Progenitor cell of endocrine pancreas (in vitro differentiated cells): Measurements from ENCODE around the gene PURB. TPM values are rescaled to one million over a fixed set of nuclear protein-coding genes. Genes with fewer than 3 reads are reported as not detected.
"Not testable (repeated sequence)": the region's sequence is repeated elsewhere in the genome, so short reads cannot be mapped to it uniquely, and the experiment has no call there.

Experiments
- DNase-seq: peaks from one replicate; pipeline ENCODE4 v3.0.0; 2021; ENCODE audit warnings: low spot score; ENCODE audit not compliant: unreplicated experiment
- H3K27ac Mint-ChIP-seq: 2 replicates; pipeline ENCODE4 v1.8.0; 2021; ENCODE audit warnings: mild to moderate bottlenecking, moderate library complexity, mixed read lengths
- H3K27me3 Mint-ChIP-seq: 2 replicates; pipeline ENCODE4 v1.8.0; 2021; ENCODE audit warnings: mixed read lengths
- H3K36me3 Mint-ChIP-seq: 2 replicates; pipeline ENCODE4 v1.8.0; 2022; ENCODE audit warnings: mixed read lengths; ENCODE audit not compliant: insufficient read depth
- H3K4me1 Mint-ChIP-seq: 2 replicates; pipeline ENCODE4 v1.8.0; 2021; ENCODE audit warnings: low read depth, mixed read lengths
- H3K4me3 Mint-ChIP-seq: 2 replicates; pipeline ENCODE4 v1.8.0; 2021; ENCODE audit warnings: low read depth, mild to moderate bottlenecking, moderate library complexity, mixed read lengths
- H3K9me3 Mint-ChIP-seq: 2 replicates; pipeline ENCODE4 v1.8.0; 2021; ENCODE audit warnings: low read depth, mixed read lengths
- total RNA-seq: library from RNA; stranded (reverse); gene quantifications from 2 replicates; pipeline ENCODE4 v1.2.1, GENCODE V29; 2021
- TF ChIP-seq, protein P1 (sequence below): fragments of 200-600 bp; sonication (generic); IDR thresholded peaks from one replicate; pipeline ENCODE4 v1.5.0; 2021; ENCODE audit warnings: antibody characterized with exemption, mild to moderate bottlenecking; ENCODE audit not compliant: unreplicated experiment

Gene PURB
- total RNA-seq, 1 donor from 2014 or later, result 25.0 TPM

- TF ChIP-seq, protein P1, sequence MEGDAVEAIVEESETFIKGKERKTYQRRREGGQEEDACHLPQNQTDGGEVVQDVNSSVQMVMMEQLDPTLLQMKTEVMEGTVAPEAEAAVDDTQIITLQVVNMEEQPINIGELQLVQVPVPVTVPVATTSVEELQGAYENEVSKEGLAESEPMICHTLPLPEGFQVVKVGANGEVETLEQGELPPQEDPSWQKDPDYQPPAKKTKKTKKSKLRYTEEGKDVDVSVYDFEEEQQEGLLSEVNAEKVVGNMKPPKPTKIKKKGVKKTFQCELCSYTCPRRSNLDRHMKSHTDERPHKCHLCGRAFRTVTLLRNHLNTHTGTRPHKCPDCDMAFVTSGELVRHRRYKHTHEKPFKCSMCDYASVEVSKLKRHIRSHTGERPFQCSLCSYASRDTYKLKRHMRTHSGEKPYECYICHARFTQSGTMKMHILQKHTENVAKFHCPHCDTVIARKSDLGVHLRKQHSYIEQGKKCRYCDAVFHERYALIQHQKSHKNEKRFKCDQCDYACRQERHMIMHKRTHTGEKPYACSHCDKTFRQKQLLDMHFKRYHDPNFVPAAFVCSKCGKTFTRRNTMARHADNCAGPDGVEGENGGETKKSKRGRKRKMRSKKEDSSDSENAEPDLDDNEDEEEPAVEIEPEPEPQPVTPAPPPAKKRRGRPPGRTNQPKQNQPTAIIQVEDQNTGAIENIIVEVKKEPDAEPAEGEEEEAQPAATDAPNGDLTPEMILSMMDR, result no peak
- peak overlapping the region; percentile 74 for H3K27ac Mint-ChIP-seq
- no peaks in the 10 kb centered on the region for H3K9me3 Mint-ChIP-seq
- peaks cover 16% of the 10 kb centered on the region for H3K4me1 Mint-ChIP-seq
- H3K27me3 Mint-ChIP-seq, result no peaks in the 10 kb centered on the region
- DNase-seq, result no peak
- H3K36me3 Mint-ChIP-seq, result no peaks in the 10 kb centered on the region
- H3K4me3 Mint-ChIP-seq, result peak overlapping the region; percentile 92
Measured at GRCh38 chr7:44849259-44849884, 36.0 kb downstream of the PURB start.

DNA sequence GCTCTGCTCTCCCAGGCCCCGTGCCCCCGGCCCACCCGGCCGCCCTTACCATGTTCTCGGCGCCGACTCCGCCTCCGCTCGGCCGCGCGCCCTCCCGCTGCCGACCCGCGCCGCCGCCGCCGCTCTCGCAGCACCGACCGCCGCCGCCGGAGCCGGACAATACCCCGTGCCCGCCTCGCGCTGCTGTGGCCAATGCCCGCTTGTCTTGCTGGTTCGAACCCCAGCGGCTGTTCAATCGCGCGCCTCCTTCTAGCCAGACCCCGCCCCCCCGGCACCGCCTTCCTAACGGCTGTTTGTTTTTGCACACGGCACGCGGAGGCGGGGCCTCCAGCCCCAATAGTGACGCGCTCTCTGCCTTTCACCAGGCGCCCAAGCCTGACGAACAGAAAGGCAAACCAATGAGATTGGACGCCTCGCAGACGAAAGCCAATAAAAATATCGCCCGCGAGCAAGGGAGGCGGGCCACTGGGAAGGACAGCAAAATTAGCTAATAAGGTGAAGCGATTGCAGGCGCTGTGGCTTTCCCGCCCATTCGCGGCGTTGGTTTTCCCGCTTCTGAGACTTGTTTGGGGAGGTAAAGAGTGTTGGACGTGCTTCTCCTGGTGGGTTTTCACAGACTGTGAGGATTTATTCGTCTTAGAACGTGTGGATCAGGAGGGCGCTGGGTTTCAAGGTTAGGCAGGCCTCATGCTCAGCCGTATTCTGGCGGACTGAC, 37.3 kb downstream of the PURB start, which contains the start of gene H2AZ2:
Gene H2AZ2 (minus strand): TSS at position 168 of the 715 bp plus-strand sequence. CDS start 116 bp downstream, at position 52.
- peak; percentile 100 for DNase-seq
- H3K4me3 Mint-ChIP-seq, result peak within 1 kb of the TSS; percentile 92
- no peaks in the 10 kb centered on the region for H3K36me3 Mint-ChIP-seq
- H3K4me1 Mint-ChIP-seq, result peaks cover 16% of the 10 kb centered on the region
- TF ChIP-seq, protein P1, result no peak
- H3K27ac Mint-ChIP-seq, result peak within 1 kb of the TSS; percentile 100
- no peaks in the 10 kb centered on the region for H3K9me3 Mint-ChIP-seq
- H3K27me3 Mint-ChIP-seq, result no peaks in the 10 kb centered on the region

DNA sequence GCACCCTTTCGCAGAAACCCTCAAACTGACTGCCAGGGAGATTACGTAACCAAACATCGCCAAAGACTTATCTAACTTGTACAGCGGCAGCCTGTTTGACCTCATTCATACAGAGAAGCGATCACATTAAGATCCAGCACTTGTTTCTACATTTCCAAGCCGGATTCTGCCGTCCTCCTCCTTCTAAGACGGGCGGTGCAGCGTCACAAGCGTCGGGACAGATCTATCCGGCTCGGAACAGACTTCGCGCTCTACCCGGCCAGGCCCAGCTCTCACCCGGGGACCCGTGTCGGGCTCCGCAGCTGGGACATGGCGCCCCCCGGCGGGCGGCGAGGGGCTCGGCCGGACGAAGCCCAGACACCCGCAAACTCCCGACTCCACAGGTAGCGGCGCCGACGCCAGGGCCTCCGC, 37.8 kb downstream of the PURB start:
- TF ChIP-seq, protein P1, result peak; percentile 98
- peaks cover 16% of the 10 kb centered on the region for H3K4me1 Mint-ChIP-seq
- H3K9me3 Mint-ChIP-seq, result no peaks in the 10 kb centered on the region
- peak; percentile 84 for DNase-seq
- H3K27me3 Mint-ChIP-seq, result no peaks in the 10 kb centered on the region
- peak overlapping the region; percentile 92 for H3K4me3 Mint-ChIP-seq
- peak overlapping the region; percentile 98 for H3K27ac Mint-ChIP-seq
- no peaks in the 10 kb centered on the region for H3K36me3 Mint-ChIP-seq

- TF ChIP-seq, protein P1, result no peak
- peak overlapping the region; percentile 98 for H3K27ac Mint-ChIP-seq
Measured at GRCh38 chr7:44846816-44847508, 38.4 kb downstream of the PURB start.

GRCh38 chr7:44846390-44846789, 38.9 kb downstream of the PURB start:
- H3K9me3 Mint-ChIP-seq, DNase-seq, H3K27me3 Mint-ChIP-seq, H3K36me3 Mint-ChIP-seq: not testable (repeated sequence)
- H3K4me3 Mint-ChIP-seq, result peak overlapping the region; percentile 92
- H3K4me1 Mint-ChIP-seq, result peaks cover 21% of the 10 kb centered on the region
- H3K27ac Mint-ChIP-seq, result peak overlapping the region; percentile 79

More at GRCh38 chr7:44846816-44847508, 38.4 kb downstream of the PURB start:
- H3K4me1 Mint-ChIP-seq, result peaks cover 18% of the 10 kb centered on the region
- H3K4me3 Mint-ChIP-seq, result peak overlapping the region; percentile 92
- H3K36me3 Mint-ChIP-seq, result peaks cover 2% of the 10 kb centered on the region
- no peaks in the 10 kb centered on the region for H3K9me3 Mint-ChIP-seq
- no peaks in the 10 kb centered on the region for H3K27me3 Mint-ChIP-seq
- no peak for DNase-seq
